ENCODE measurements around the gene NAPEPLD.

The NAPEPLD gene

DNA sequence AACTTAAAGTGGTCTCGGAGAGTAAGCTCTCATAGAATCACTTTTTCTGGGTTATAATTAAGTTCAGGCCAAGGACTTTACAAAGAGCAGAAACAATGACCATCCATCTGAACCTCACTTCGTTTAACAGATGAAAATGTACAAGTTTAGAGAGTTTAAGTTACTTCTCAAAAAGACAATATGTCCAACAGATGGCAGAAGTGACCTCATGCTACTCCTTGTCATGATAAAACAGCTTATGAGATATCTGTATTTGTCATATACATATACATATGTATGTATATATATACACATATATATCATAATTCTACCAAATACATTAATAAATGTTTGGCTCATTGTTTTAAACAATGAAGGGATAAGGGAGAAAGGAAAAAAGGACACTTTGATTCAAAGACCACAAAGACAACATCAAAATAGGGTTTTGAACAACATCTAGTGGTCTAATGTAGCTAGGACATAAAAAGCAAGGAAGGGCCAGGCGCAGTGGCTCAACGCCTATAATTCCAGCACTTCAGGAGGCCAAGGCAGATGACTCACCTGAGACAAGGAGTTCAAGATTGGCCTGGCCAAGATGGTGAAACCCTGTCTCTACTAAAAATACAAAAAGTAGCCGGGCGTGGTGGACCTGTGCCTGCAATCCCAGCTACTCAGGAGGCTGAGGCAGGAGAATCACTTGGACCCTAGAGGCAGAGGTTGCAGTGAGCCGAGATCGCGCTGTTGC is 17.8 kb downstream of the NAPEPLD start:
- DNase-seq (ENCODE audit: extremely low read depth, low read depth): no peak
- no peak for TF ChIP-seq CTCF (IDR thresholded peaks at IDR 0.05; ENCODE audit: low read depth, low read length, missing control alignments)
- no peak overlapping the region for H3K4me3 ChIP-seq (replicated peaks; ENCODE audit: low read depth, low read length)

DNA sequence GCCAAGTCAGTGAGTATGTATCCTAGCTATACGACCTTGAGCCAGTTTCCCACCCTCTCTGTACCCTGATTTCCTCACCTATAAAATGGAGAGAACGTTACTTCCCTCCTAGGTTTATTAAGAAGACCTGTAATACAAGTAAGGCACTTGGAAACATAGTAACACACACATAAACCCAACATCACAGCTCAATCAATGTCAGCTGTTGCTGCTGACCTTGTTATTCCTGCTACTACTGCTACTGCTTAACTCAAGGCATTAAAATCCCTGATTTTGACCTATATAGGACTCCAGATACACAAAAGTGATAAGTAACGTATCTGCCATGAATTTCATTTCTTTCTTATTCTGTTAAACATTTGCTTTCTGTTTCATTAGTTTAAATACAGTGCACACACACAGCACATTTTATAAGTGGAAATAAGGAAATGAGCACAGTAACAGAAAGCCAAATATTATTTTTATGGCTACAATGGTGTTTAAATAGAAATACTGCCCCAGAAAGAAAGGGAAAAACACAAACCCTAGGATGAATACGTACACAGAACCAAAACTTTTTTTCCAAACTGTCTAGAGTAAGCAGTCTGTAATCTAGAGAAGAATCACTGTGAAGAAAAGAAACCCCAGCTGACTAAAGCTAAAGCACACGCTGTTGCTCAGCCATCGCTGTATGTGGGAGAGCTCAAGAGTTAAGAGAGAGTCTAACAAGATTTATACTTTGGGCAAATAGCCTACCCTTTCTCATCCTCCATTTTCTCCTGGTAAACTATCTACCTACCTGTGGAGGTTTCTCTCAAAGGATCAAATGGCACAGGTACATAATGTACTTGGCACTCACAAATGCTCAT is 19.0 kb downstream of the NAPEPLD start:
- TF ChIP-seq CTCF (IDR thresholded peaks at IDR 0.05; ENCODE audit: low read depth, low read length, missing control alignments): no peak
- DNase-seq (ENCODE audit: extremely low read depth, low read depth): no peak
- H3K4me3 ChIP-seq (replicated peaks; ENCODE audit: low read depth, low read length): no peak overlapping the region

- DNase-seq (ENCODE audit: extremely low read depth, low read depth): no peak
- TF ChIP-seq CTCF (IDR thresholded peaks at IDR 0.05; ENCODE audit: low read depth, low read length, missing control alignments): no peak
- no peak overlapping the region for H3K4me3 ChIP-seq (replicated peaks; ENCODE audit: low read depth, low read length)
Measured at GRCh38 chr7:103127006-103127405, 21.9 kb downstream of the NAPEPLD start.

DNA sequence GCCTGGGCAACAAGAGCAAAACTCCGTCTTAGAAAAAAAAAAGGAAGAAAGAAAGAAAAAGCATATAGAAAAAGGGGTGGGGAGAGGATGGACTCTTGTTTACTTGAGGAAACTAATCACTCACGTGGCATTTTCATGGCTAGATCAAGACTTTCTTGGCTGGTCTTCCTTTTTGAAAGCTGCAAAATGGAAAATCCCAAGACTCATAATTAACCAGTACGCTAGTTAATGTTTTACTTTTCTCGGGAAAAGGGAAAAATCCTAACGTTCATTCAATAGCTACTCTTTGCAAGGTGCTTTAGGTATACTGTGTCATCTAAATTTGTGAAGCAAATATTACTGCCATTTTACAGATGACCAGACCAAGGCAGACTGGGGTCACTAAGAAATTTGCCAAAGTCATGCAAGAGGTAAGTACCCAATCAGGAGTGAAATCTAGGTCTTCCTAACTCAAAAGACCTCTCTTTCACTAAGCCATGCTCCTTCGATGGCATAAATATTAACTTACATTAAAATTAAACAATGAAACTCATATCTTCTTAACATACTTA is 24.4 kb downstream of the NAPEPLD start:
- no peak overlapping the region for H3K4me3 ChIP-seq (replicated peaks; ENCODE audit: low read depth, low read length)
- no peak for DNase-seq (ENCODE audit: extremely low read depth, low read depth)
- no peak for TF ChIP-seq CTCF (IDR thresholded peaks at IDR 0.05; ENCODE audit: low read depth, low read length, missing control alignments)

- no peak for TF ChIP-seq CTCF (IDR thresholded peaks at IDR 0.05; ENCODE audit: low read depth, low read length, missing control alignments)
- no peak for DNase-seq (ENCODE audit: extremely low read depth, low read depth)
- no peak overlapping the region for H3K4me3 ChIP-seq (replicated peaks; ENCODE audit: low read depth, low read length)
Measured at GRCh38 chr7:103123529-103123928, 25.4 kb downstream of the NAPEPLD start.

GRCh38 chr7:103121641-103122040 is 27.3 kb downstream of the NAPEPLD start:
- TF ChIP-seq CTCF (IDR thresholded peaks at IDR 0.05; ENCODE audit: low read depth, low read length, missing control alignments): no peak
- H3K4me3 ChIP-seq (replicated peaks; ENCODE audit: low read depth, low read length): no peak overlapping the region
- DNase-seq (ENCODE audit: extremely low read depth, low read depth): no peak

Measured in HFF-Myc (cell line).